Measurements from ENCODE around the gene TTC21B.

Gene TTC21B

DNA sequence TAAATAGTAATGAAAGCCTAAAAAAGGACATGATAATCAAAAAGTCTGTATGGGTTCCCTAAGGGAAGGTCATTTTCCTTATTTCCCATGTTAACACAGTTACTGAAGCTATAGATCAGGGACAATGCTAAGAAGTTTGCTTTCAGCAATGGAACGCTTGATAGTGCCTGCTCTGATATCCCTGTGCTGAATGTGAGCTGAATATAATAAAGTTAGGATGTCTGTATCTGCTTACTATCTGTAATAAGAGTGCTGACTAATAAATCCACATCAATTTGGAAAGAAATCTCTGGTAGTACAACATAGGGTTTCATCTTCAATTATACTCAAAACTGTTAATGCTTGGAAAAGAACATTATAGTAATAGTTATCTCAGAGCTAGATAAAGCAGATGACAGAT, 25.8 kb downstream of the TTC21B start:
- in situ Hi-C loops (cut with MboI; ENCODE audit: low pct_unique_long_range_greater_than_20kb, low sequenced_read_pairs) = no loop called here
- no peak for DNase-seq

DNA sequence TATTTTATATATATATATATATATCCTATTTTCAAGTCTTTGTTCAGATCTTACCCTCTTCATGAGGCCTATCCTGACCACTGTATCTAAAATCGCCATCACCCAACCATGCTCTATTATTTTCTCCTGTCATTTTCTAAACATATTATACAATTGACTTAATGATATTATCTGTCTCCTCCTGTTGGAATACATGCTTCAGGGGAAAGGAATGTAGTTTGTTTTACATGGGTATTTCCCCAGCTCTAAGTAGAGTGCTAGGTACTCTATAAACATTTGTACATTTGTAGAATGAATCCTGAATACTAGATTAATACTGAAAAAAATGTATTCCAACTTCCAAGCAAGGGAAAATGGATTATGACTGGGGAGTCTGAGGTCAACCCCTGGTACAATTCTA, 26.2 kb downstream of the TTC21B start:
- in situ Hi-C loops (cut with MboI; ENCODE audit: low pct_unique_long_range_greater_than_20kb, low sequenced_read_pairs) = no loop called here
- no peak for DNase-seq

DNA sequence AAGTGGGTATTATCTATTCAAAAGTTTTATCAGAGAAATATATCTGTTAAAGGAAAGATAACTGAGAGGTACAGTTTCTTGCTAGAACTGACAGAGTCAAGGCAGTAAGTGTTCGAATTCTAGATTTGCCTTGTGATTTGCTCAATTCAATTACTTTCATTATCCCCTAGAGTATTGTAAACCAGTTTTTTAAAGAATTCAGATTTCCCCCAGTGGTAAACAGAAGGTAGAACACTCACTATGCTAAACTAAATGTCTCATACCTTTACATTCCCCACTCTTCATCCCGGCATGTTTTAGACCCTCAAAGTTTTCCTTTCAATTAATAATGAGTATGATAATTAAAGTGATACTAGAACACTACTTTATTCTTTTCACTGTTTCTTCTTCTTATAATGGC, 28.6 kb downstream of the TTC21B start:
- DNase-seq = no peak
- in situ Hi-C loops (cut with MboI; ENCODE audit: low pct_unique_long_range_greater_than_20kb, low sequenced_read_pairs) = no loop called here

DNA sequence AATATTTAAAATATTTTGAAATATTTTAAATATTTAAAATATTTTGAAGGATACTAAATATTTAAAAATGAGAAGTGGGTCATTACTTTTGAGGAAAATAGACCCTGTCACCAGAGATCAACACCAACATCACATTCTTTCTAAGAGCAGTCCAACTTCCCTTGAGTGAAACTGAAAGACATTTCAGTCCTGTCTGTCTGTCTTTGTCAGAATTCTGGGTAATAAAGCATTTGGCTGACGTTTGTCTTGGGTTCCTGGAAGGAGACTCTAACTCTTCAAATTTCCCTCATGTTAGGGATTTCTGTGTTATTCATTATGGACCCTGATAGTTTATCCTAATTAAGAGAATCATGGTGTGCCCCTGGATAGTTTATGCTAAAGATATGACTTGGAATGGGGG, 32.8 kb downstream of the TTC21B start:
- DNase-seq = no peak
- in situ Hi-C loops (cut with MboI; ENCODE audit: low pct_unique_long_range_greater_than_20kb, low sequenced_read_pairs) = no loop called here

DNA sequence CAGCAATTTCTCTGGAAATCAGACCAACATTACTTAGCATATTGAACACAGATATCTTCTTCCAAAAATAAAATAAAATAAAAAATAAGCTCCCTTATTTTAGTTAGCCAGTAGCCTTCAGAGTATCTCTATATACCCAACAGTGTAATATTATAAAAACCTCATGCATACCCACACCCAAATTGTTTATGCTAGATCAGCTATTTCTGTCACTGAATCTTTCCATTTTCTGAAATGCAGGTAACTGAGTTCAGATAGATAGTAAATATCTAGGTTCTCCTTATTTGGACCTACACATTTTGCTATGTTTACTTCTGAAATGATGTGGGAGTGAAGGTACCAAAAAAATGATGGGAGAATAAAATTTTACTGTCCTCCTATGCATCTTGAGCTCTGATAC, 39.9 kb downstream of the TTC21B start:
- no peak for DNase-seq
- in situ Hi-C loops (cut with MboI; ENCODE audit: low pct_unique_long_range_greater_than_20kb, low sequenced_read_pairs) = no loop called here

DNA sequence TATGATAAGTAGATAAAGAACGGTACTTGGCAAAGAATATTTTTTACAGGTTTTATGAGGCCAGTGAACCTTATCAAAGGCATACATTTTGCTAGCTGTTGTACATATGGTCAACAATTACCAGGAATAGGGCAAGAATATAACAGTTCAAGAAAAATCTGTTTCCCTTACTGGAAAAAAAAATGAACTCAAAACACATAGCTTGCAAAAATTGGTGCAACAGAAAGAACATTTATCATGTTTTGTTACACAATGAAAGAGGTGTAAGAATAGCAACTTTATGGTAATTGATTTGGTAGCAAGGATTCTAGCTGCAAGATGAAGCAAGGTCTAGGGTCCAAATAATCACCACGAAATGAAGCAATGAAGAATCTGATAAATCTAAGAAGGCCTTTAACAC, 41.6 kb downstream of the TTC21B start:
- no peak for DNase-seq
- in situ Hi-C loops (cut with MboI; ENCODE audit: low pct_unique_long_range_greater_than_20kb, low sequenced_read_pairs) = no loop called here

DNA sequence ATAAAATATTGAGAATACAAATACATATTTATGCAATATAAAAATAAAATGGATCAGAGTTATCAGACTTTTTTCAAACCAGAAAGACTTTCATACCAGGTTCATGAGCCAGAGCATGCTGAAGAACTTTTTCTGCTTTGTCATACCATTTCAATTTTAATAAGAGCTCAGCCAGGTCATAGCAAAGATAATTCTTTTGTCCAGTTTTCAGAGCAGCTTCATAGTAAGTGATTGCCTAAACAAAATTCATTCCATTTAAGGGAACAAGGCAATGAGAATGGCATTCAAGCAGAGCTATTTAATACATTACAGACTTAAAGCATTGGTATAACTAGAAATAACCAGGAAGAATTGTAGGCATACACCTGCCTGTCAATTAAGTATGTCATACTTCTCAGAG, 42.3 kb downstream of the TTC21B start:
- no peak for DNase-seq
- in situ Hi-C loops (cut with MboI; ENCODE audit: low pct_unique_long_range_greater_than_20kb, low sequenced_read_pairs) = no loop called here

DNA sequence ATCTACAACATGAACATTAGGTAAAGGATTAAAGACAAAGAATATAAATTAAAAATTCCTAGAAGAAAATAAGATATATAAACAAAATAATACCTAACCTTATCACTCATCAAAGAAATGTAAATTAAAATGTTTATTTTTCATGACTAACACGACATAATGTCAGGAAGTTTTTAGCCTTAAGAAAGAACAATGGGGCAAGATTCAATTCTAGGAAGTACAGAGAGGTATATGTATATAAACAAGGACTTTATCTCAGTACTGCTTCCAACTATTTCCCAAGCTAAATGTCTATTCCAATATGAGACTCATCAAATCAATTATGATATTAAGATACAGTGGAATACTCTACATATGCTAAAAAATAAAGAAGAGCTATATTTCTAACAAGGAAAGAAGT, 44.1 kb downstream of the TTC21B start:
- in situ Hi-C loops (cut with MboI; ENCODE audit: low pct_unique_long_range_greater_than_20kb, low sequenced_read_pairs) = no loop called here
- DNase-seq = no peak

DNA sequence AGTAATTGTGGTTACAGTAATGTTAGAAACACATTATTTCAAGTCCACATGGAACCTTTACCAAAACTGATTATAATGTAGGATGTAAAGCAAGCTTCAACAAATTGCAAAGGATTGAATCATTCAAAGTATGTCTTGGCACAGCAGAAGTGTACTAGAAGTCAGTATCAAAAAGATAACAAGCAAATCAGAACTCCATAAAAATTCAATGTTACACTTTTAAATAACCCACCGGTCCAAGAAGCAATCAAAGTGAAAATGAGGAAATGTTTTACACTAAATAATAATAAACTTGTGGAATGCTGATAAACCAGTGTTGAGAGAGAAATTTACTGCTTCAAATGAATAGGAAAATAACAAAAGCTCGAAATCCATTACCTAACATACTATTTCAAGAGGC, 47.7 kb downstream of the TTC21B start:
- no peak for DNase-seq
- in situ Hi-C loops (cut with MboI; ENCODE audit: low pct_unique_long_range_greater_than_20kb, low sequenced_read_pairs) = no loop called here

DNA sequence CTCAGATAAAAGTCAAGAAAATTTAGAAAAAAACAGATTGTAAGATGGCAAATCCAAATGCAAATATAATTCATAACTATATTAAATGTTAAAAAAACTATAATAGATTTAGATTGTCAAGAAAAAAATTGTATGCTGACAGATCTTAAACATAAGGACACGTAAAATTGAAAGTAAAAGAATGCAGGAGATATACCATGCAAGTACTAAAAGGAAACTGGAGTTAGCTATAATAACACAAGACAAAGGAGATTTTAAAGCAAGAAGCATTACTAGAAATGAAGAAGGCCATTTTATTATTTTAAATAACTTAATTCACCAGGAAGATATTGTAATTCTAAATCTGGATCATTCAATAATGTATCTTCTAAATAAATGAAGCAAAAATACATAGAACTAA, 48.3 kb downstream of the TTC21B start:
- DNase-seq = no peak
- in situ Hi-C loops (cut with MboI; ENCODE audit: low pct_unique_long_range_greater_than_20kb, low sequenced_read_pairs) = no loop called here

DNA sequence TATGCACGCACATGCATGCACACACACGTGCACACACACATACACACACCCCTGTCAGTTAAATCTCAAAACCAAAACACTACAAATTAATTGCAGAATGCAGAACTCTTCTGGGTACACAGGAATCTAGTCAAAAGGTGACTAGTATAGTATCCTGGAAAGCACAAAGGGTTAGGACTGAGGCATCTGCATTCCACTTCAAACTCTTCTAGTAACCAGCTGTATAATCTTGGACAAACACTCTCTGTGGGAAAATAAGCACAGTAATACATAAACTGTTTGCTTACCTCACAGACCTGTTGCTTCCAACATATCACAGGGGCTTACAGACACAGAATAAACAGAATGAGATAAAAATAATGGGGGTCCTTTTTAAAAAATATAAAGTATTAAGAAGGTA, 49.1 kb downstream of the TTC21B start:
- in situ Hi-C loops (cut with MboI; ENCODE audit: low pct_unique_long_range_greater_than_20kb, low sequenced_read_pairs) = no loop called here
- DNase-seq = no peak

DNA sequence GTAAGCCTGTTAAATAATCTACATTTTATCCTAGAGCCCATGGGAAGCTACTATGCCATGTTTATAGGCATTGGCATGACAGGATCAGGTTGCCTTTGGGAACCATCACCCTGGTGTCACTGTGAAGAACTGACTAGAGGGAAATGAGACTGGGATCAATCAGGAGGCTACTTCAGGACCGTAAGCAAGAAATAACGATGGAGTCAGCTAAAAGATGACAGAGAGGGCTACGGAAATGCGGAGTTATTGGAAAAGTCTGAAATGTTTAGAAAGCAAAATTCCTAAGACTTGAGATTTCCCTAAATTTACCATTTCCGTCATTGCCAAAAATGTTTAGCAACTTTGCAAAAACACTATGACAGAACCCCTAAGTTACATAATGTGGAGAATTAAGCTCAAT, 50.2 kb downstream of the TTC21B start:
- DNase-seq = no peak
- in situ Hi-C loops (cut with MboI; ENCODE audit: low pct_unique_long_range_greater_than_20kb, low sequenced_read_pairs) = no loop called here

DNA sequence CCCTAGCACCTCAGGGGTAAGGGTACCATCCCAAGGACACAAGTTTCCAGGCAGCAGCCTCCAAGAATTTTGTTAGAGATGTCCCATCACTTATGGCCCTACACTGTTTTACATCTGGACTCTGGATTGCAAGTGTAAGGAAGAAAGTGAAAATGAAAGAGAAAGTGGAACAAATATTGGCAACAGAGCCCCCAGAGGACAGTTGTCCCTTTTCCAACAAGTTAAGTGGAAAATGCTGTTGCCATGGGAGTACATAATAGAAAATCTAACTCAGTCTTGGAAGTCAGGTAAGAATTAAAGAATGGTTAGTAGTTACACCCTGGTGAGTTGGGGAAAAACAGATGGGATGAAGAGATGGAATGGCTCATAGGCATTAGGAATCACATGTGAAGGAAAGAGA, 50.6 kb downstream of the TTC21B start:
- in situ Hi-C loops (cut with MboI; ENCODE audit: low pct_unique_long_range_greater_than_20kb, low sequenced_read_pairs) = no loop called here
- DNase-seq = peak; percentile 37

DNA sequence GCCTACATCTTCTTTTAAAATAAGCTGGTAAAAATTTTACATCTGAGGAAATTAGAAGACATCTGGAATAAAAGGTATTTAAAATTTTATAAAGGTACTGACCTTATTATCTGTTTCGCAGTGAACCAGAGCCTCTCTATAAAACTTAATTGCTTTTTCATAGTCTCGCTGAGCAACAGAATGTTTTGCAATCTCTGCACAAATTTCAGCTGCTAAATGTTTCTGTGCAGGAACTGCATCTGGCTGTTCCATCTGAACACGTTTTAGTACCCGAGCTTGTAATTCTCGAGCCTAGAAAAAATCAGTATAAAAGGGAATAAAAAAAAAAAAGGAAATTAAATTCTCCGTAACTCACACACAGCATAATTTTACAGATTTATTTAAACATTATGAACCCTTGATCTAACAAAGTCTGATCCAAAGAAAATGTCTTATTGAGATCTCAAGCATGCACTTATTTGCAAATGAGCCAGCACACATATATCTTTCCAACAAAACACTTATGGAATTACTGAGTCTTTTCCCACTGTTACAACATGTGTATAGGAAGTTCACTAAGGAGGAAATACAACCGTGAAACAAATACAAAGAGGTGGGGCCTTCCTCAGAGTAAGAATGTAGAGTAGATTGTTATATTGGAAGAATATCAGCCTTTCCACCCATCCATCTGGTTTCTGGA, 51.8 kb downstream of the TTC21B start:
- in situ Hi-C loops (cut with MboI; ENCODE audit: low pct_unique_long_range_greater_than_20kb, low sequenced_read_pairs) = no loop called here
- no peak for DNase-seq

DNA sequence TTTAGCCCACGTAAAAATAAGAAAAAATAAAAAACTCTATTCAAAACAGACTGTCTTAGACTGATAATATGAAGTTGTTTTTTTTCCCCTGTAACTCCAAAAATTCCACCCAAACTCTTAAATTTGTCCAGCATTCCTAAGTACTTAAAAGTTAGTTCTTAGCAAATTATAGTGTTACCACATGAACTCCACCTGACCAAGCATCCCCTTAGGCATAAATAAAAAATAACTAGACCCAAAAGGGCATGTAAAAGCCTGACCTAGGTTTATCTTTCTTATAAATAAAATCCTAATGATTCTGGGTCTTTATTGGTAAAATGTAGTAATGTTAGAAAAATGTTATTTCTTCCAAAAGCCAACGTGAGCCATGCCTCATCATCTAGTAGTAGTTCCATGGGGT, 54.3 kb downstream of the TTC21B start:
- in situ Hi-C loops (cut with MboI; ENCODE audit: low pct_unique_long_range_greater_than_20kb, low sequenced_read_pairs) = no loop called here
- DNase-seq = no peak

DNA sequence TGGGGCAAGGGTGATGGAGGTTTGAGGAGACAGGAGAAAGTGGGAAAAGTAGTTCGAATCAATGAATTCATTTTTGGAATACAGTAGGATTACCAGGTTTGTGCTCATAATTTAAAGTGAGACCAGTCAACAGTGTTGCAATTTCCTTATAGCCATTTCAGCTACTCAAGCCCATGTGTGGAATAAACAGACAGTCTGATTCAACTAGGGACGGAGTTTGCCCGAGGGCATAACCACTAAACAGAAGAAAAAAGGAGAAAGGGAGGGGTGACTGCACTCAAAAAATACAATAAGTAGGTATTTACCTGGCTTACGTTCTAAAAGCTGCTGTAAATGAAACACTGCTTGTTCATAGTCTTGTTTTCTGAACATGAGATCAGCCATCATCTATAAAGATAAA, 55.2 kb downstream of the TTC21B start:
- no peak for DNase-seq
- in situ Hi-C loops (cut with MboI; ENCODE audit: low pct_unique_long_range_greater_than_20kb, low sequenced_read_pairs) = no loop called here

DNA sequence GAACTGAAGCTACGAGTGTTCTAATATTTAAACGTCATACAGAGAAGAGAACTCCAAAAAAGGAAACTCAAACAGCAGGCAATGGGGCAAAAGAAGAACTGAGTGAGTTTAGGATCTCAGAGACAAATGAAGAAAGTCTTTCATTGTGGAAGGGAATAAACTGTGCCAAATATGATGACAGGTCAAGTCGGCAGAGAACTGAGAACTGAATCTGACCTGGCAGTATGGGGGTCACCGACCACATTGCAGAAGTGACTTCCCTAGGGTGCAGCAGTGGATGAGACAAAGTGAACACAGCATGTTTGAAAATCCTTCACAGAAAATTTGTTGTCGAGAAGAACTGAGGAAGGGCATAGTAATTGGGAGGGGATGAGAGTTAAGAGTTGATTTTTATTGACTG, 55.9 kb downstream of the TTC21B start:
- no peak for DNase-seq

DNA sequence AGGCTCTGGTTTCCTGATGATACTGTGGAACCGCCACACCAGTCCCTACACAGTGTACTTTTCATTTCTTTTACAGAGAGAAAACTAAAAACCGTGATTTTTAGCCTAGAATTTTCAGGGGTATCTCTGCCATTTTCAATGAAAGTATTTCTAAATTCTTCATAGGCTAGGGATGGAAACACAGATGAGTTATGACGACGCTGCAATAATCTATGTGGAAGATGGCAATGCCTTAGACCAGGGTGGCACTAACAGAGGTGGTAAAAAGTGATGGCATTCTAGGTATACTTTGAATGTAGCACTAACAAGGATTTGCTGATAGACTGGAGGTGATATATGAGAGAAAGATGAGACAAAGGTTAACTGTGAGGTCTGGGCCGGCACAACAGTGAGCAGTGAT, 56.5 kb downstream of the TTC21B start:
- DNase-seq = no peak
- in situ Hi-C loops (cut with MboI; ENCODE audit: low pct_unique_long_range_greater_than_20kb, low sequenced_read_pairs) = no loop called here

More for the DNA sequence above, 55.9 kb downstream of the TTC21B start:
- in situ Hi-C loops (cut with MboI; ENCODE audit: low pct_unique_long_range_greater_than_20kb, low sequenced_read_pairs) = no loop called here

DNA sequence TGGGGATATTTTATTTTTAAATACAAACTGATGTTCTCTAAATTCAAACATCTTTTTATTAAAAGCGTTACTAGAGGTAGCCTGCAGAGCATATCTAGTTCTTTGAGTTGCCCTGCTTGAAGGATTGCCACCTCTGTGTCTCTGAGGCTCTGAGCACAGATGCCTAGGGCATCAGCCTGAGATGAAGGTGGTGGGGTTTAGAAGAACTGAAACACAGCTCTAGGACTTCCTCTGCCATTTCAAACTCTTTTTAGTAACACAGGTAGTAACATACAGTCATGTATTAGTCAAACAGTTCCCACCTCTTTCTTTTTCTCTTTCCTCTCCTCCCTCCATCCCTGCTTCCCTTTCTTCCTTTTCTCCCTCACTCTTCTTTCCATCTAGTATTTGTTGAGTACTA, 57.6 kb downstream of the TTC21B start:
- in situ Hi-C loops (cut with MboI; ENCODE audit: low pct_unique_long_range_greater_than_20kb, low sequenced_read_pairs) = no loop called here
- no peak for DNase-seq

DNA sequence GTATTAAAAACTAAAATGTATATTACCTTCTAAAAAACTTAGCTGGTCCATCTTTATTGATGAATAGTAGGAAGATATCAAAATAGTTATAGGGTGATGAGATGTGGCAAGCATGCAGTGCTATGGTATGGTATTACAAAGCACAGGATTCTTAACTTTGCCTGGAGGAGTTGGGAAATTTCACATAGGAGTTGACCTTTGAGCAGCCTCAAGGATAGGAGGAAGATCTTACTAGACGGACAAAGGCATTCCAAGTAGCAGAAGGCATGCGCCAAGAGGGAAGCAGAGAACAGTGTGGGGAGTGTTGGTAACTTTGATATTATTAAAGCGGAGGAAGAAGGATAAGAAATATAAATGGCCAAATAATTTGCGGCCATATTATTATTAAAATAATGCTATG, 60.0 kb downstream of the TTC21B start:
- in situ Hi-C loops (cut with MboI; ENCODE audit: low pct_unique_long_range_greater_than_20kb, low sequenced_read_pairs) = no loop called here
- DNase-seq = no peak

DNA sequence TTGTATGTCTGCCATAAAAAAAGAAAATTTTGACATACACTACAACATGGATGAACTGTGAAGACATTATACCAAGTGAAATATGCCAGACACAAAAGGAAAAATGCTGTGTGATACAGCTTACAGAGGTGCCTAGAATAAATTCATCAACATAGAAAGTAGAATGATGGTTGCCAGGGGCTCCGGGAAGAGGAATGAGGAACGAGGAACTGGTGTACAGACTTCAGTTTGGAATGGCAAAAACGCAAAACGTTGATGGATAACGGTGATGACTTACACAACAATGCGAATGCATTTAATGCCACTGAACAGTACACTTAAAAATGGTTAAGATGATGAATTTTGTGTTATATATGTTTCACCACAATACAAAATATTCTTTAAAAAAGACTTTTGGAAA, 61.0 kb downstream of the TTC21B start:
- in situ Hi-C loops (cut with MboI; ENCODE audit: low pct_unique_long_range_greater_than_20kb, low sequenced_read_pairs) = no loop called here
- DNase-seq = no peak

DNA sequence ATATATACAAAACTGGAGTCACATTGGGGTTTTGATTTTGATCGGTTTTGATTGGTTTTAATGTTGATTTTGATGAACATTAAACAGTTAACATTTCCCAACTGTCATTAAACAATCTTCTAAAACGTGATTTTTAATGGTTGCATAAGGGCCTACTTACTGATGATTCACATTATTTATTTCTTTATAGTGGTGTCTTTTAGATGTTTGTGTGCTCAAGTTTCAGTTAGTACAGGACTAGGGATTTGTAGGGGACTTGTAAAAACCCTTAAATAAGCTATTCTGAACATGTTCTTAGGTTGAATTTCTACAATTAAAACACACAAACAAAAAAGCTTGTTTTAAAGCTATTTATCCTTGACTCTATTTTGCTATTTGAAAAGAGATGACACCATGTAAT, 61.6 kb downstream of the TTC21B start:
- DNase-seq = no peak
- in situ Hi-C loops (cut with MboI; ENCODE audit: low pct_unique_long_range_greater_than_20kb, low sequenced_read_pairs) = no loop called here

Data from KBM-7 (cell line).